Measurements from ENCODE around the gene PRPSAP2. TPM values are rescaled to one million over a fixed set of nuclear protein-coding genes. Genes with fewer than 3 reads are reported as not detected.

Gene PRPSAP2
- polyA plus RNA-seq, 3 donors, result 17.1 to 20.9 (median 20.5) TPM

GRCh38 chr17:18968945-18969887 is 111.3 kb downstream of the PRPSAP2 start:
- no peaks in the 10 kb centered on the region for H3K27me3 ChIP-seq (ENCODE audit: control insufficient read depth in 2 of 2, insufficient read depth in 2 of 2, low read length in 2 of 2)
- H3K4me2 ChIP-seq (replicated peaks; ENCODE audit: extremely low read depth, low read length, poor library complexity, severe bottlenecking), result peak overlapping the region; percentile 54
- peaks cover 2 to 10% (median 2%) of the 10 kb centered on the region in 3 donors for H3K27me3 Mint-ChIP-seq (ENCODE audit: low read depth in 3 of 3)
- H4K20me1 ChIP-seq (ENCODE audit: insufficient read depth, low read length), result no peaks in the 10 kb centered on the region
- H3K9me3 ChIP-seq (replicated peaks in 1 of 2; ENCODE audit: control insufficient read depth in 1 of 2, insufficient read depth in 1 of 2, low read length in 2 of 2), result no peaks in the 10 kb centered on the region
- DNase-seq, result peak in 2 of 3 donors; percentile 13 to 24
- intact Hi-C loops (cut with micrococcal nuclease), result no loop called here
- peaks cover 18 to 20% of the 10 kb centered on the region in 2 donors for H3K4me1 ChIP-seq (ENCODE audit: control insufficient read depth in 1 of 2, insufficient read depth in 2 of 2, low read length in 2 of 2)
- 41% methylated on average over 19 of the region's 23 CpGs for WGBS (ENCODE audit: insufficient coverage)
- H2AFZ ChIP-seq (ENCODE audit: insufficient read depth, low read depth, low read length, poor library complexity, severe bottlenecking), result peak overlapping the region; percentile 76
- H3K9ac ChIP-seq (ENCODE audit: insufficient read depth, low read length, poor library complexity, severe bottlenecking), result peak overlapping the region; percentile 49
- peaks cover 24% of the 10 kb centered on the region for H3K4me1 Mint-ChIP-seq
- H3K27ac ChIP-seq (ENCODE audit: low read depth in 1 of 2, low read length in 2 of 2), result no peak overlapping the region
- peak overlapping the region; percentile 62 to 78 for H3K4me3 Mint-ChIP-seq
- no peaks in the 10 kb centered on the region for H3K36me3 ChIP-seq (replicated peaks in 1 of 2; ENCODE audit: control insufficient read depth in 1 of 2, insufficient read depth in 2 of 2, low read length in 2 of 2)
- no peaks in the 10 kb centered on the region for H3K36me3 Mint-ChIP-seq
- no peak for TF ChIP-seq CTCF (IDR thresholded peaks at IDR 0.05)
- no peaks in the 10 kb centered on the region for H3K79me2 ChIP-seq (ENCODE audit: insufficient read depth, low read length)
- H3K9me3 Mint-ChIP-seq, result no peaks in the 10 kb centered on the region
- H3K4me3 ChIP-seq (replicated peaks in 1 of 3; ENCODE audit: low read depth in 2 of 3, low read length in 3 of 3), result peak overlapping the region in 2 of 3 experiments; percentile 9 to 50
- peak overlapping the region in 1 of 7 donors; percentile 57 for H3K27ac Mint-ChIP-seq

- Histone ChIP-seq H3K27ac (ENCODE audit: low read depth in 1 of 2, low read length in 2 of 2) (no peak overlapping the region), H3K4me2 (replicated peaks; ENCODE audit: extremely low read depth, low read length, poor library complexity, severe bottlenecking) (no peak overlapping the region), H3K4me1 (ENCODE audit: control insufficient read depth in 1 of 2, insufficient read depth in 2 of 2, low read length in 2 of 2) (peaks cover 18 to 20% of the 10 kb centered on the region in 2 donors), H3K27me3 (ENCODE audit: control insufficient read depth in 2 of 2, insufficient read depth in 2 of 2, low read length in 2 of 2) (no peaks in the 10 kb centered on the region), H3K9me3 (replicated peaks in 1 of 2; ENCODE audit: control insufficient read depth in 1 of 2, insufficient read depth in 1 of 2, low read length in 2 of 2) (no peaks in the 10 kb centered on the region), H3K9ac (ENCODE audit: insufficient read depth, low read length, poor library complexity, severe bottlenecking) (peak overlapping the region; percentile 15), H3K36me3 (replicated peaks in 1 of 2; ENCODE audit: control insufficient read depth in 1 of 2, insufficient read depth in 2 of 2, low read length in 2 of 2) (no peaks in the 10 kb centered on the region), H3K4me3 (replicated peaks in 1 of 3; ENCODE audit: low read depth in 2 of 3, low read length in 3 of 3) (no peak overlapping the region), H3K79me2 (ENCODE audit: insufficient read depth, low read length) (no peaks in the 10 kb centered on the region), H4K20me1 (ENCODE audit: insufficient read depth, low read length) (no peaks in the 10 kb centered on the region), H2AFZ (ENCODE audit: insufficient read depth, low read depth, low read length, poor library complexity, severe bottlenecking) (no peak overlapping the region)
- WGBS (ENCODE audit: insufficient coverage), result 92% methylated on average over 21 of the region's 28 CpGs
- peaks cover 2 to 7% (median 4%) of the 10 kb centered on the region in 3 donors for H3K27me3 Mint-ChIP-seq (ENCODE audit: low read depth in 3 of 3)
- H3K36me3 Mint-ChIP-seq, result no peaks in the 10 kb centered on the region
- H3K27ac Mint-ChIP-seq, result no peak overlapping the region
- DNase-seq, result no peak
- H3K9me3 Mint-ChIP-seq, result peaks cover 0 to 2% (median 0%) of the 10 kb centered on the region in 7 donors
- no peak overlapping the region for H3K4me3 Mint-ChIP-seq
- intact Hi-C loops (cut with micrococcal nuclease), result loop anchor here in 1 of 2 donors (10.0 kb wide), 1 partner anchor 56 kb away; no protein-coding TSS in a partner anchor
- H3K4me1 Mint-ChIP-seq, result peaks cover 24% of the 10 kb centered on the region
- no peak for TF ChIP-seq CTCF (IDR thresholded peaks at IDR 0.05)
These were observed 112.9 kb downstream of the PRPSAP2 start for GRCh38 chr17:18970582-18971480.
